Fibroblast of lung (primary cell): Measurements from ENCODE around the gene SLC25A18. TPM values are rescaled to one million over a fixed set of nuclear protein-coding genes. Genes with fewer than 3 reads are reported as not detected.

ENCODE experiments used
- DNase-seq, 2 donors: peaks; one replicate each; pipeline versions ENCODE4 v3.0.0 to v3.0.0-alpha.2; 2010; ENCODE audit warnings: low read depth in 2 of 2
- H2AFZ ChIP-seq: 2 replicates; pipeline ENCODE4 v1.5.1; 2012; ENCODE audit warnings: low read length, control low read depth, inconsistent platforms
- H3K27ac ChIP-seq: 2 replicates; pipeline ENCODE4 v1.5.1; 2011; ENCODE audit warnings: low read length, control low read depth; ENCODE audit not compliant: insufficient read depth
- H3K27me3 ChIP-seq: 2 replicates; pipeline ENCODE4 v1.5.1; 2011; ENCODE audit warnings: mild to moderate bottlenecking, low read length; ENCODE audit not compliant: control insufficient read depth, insufficient read depth
- H3K36me3 ChIP-seq: 2 replicates; pipeline ENCODE4 v1.5.1; 2011; ENCODE audit warnings: low read length; ENCODE audit not compliant: control insufficient read depth, insufficient read depth
- H3K4me1 ChIP-seq: 2 replicates; pipeline ENCODE4 v1.5.1; 2011; ENCODE audit warnings: low read length; ENCODE audit not compliant: control insufficient read depth, insufficient read depth; ENCODE audit errors: extremely low read depth
- H3K4me2 ChIP-seq: 2 replicates; pipeline ENCODE4 v1.5.1; 2011; ENCODE audit warnings: low read length, control low read depth; ENCODE audit not compliant: insufficient read depth; ENCODE audit errors: extremely low read depth
- H3K4me3 ChIP-seq, 4 experiments: fragments of 200-600 bp in 1 of 4; sonication (generic) in 1 of 4; replicated peaks in 1 of 4; 2 replicates each; pipeline ENCODE4 v1.5.1; 2011 to 2016; ENCODE audit warnings: low read length in 4 of 4, low read depth in 3 of 4, mild to moderate bottlenecking in 3 of 4, control low read depth in 2 of 4, inconsistent platforms in 1 of 4, mixed read lengths in 1 of 4; ENCODE audit not compliant: insufficient read depth in 1 of 4; ENCODE audit errors: control extremely low read depth in 1 of 4
- H3K79me2 ChIP-seq: 2 replicates; pipeline ENCODE4 v1.5.1; 2012; ENCODE audit warnings: mild to moderate bottlenecking, low read length, inconsistent platforms; ENCODE audit not compliant: control insufficient read depth, insufficient read depth
- H3K9ac ChIP-seq: 2 replicates; pipeline ENCODE4 v1.5.1; 2011; ENCODE audit warnings: mild to moderate bottlenecking, low read length, control low read depth; ENCODE audit not compliant: insufficient read depth
- H3K9me3 ChIP-seq: 2 replicates; pipeline ENCODE4 v1.5.1; 2012; ENCODE audit warnings: low read depth, low read length; ENCODE audit not compliant: control insufficient read depth, insufficient read depth
- H4K20me1 ChIP-seq: 2 replicates; pipeline ENCODE4 v1.5.1; 2011; ENCODE audit warnings: low read length; ENCODE audit not compliant: control insufficient read depth, insufficient read depth; ENCODE audit errors: extremely low read depth
- CTCF ChIP-seq, 2 donors: IDR thresholded peaks in 1 of 2; conservative IDR thresholded peaks in 1 of 2; 1 replicate in 1 of 2; 2 replicates in 1 of 2; pipeline ENCODE4 v1.5.1; 2011 to 2012; ENCODE audit warnings: low read length in 2 of 2, control low read depth in 1 of 2, inconsistent platforms in 1 of 2, low read depth in 1 of 2, mild to moderate bottlenecking in 1 of 2
- EZH2 ChIP-seq: IDR thresholded peaks from 2 replicates; pipeline ENCODE4 v1.5.1; 2012; ENCODE audit warnings: low read length, control low read depth, mild to moderate bottlenecking; ENCODE audit errors: missing control alignments
- polyA plus RNA-seq, 2 donors: library from polyadenylated mRNA; depleted of rRNA in 1 of 2; stranded (reverse) in 1 of 2; unstranded in 1 of 2; fragments of >200 nt; gene quantifications; 2 replicates each; pipeline ENCODE4 v1.2.1, GENCODE V29; 2011 to 2012; ENCODE audit warnings: missing spikeins in 1 of 2
- total RNA-seq: library from RNA; depleted of rRNA; stranded (reverse); fragments of >200 nt; gene quantifications from 2 replicates; pipeline ENCODE4 v1.2.1, GENCODE V29; 2014

SLC25A18 gene
- total and polyA plus RNA-seq, 2 donors (not counting 1 experiment from before 2014, with no cell fraction given), result 0.26 TPM; not detected in 1

GRCh38 chr22:17536269-17536668, 27.0 kb upstream of the SLC25A18 start:
- no peaks in the 10 kb centered on the region for H3K79me2 ChIP-seq
- H3K4me2 ChIP-seq, result no peak overlapping the region
- peak in 1 of 2 donors; percentile 37 for DNase-seq
- no peaks in the 10 kb centered on the region for H4K20me1 ChIP-seq
- H3K9me3 ChIP-seq, result no peaks in the 10 kb centered on the region
- H3K4me1 ChIP-seq, result no peaks in the 10 kb centered on the region
- H3K27ac ChIP-seq, result no peak overlapping the region
- no peaks in the 10 kb centered on the region for H3K36me3 ChIP-seq
- no peak overlapping the region for H3K4me3 ChIP-seq
- TF ChIP-seq EZH2, result no peak
- no peak for TF ChIP-seq CTCF (conservative IDR thresholded peaks at IDR 0.05 in 1 of 2, IDR thresholded peaks at IDR 0.05 in 1 of 2; ENCODE audit: low read depth in 1 of 2, low read length in 2 of 2)
- H2AFZ ChIP-seq, result no peak overlapping the region
- H3K9ac ChIP-seq, result no peak overlapping the region
- no peaks in the 10 kb centered on the region for H3K27me3 ChIP-seq

- Histone ChIP-seq H3K4me3 (no peak overlapping the region), H3K27me3 (no peaks in the 10 kb centered on the region), H4K20me1 (no peaks in the 10 kb centered on the region), H3K79me2 (no peaks in the 10 kb centered on the region), H2AFZ (no peak overlapping the region), H3K9me3 (no peaks in the 10 kb centered on the region), H3K9ac (no peak overlapping the region), H3K4me2 (no peak overlapping the region), H3K4me1 (no peaks in the 10 kb centered on the region), H3K36me3 (no peaks in the 10 kb centered on the region), H3K27ac (no peak overlapping the region)
- no peak for TF ChIP-seq EZH2
- TF ChIP-seq CTCF (conservative IDR thresholded peaks at IDR 0.05 in 1 of 2, IDR thresholded peaks at IDR 0.05 in 1 of 2; ENCODE audit: low read depth in 1 of 2, low read length in 2 of 2), result no peak
- no peak for DNase-seq
Measured at GRCh38 chr22:17537155-17537554, 26.1 kb upstream of the SLC25A18 start.

- Histone ChIP-seq H3K36me3 (no peaks in the 10 kb centered on the region), H3K4me3 (no peak overlapping the region), H3K27ac (no peak overlapping the region), H3K27me3 (no peaks in the 10 kb centered on the region), H3K4me1 (no peaks in the 10 kb centered on the region), H3K9me3 (no peaks in the 10 kb centered on the region), H2AFZ (no peak overlapping the region), H4K20me1 (no peaks in the 10 kb centered on the region), H3K9ac (no peak overlapping the region), H3K4me2 (no peak overlapping the region), H3K79me2 (no peaks in the 10 kb centered on the region)
- no peak for DNase-seq
- no peak for TF ChIP-seq EZH2
- TF ChIP-seq CTCF (conservative IDR thresholded peaks at IDR 0.05 in 1 of 2, IDR thresholded peaks at IDR 0.05 in 1 of 2; ENCODE audit: low read depth in 1 of 2, low read length in 2 of 2), result no peak
Measured at GRCh38 chr22:17540481-17540880, 22.8 kb upstream of the SLC25A18 start.
